Thoracic aorta (tissue), 2 donors: ENCODE measurements around the gene SECISBP2. TPM values are rescaled to one million over a fixed set of nuclear protein-coding genes. Genes with fewer than 3 reads are reported as not detected.

ENCODE experiments used
- ATAC-seq: fragments of 150-250 bp; one replicate; pipeline ENCODE4 v1.8.0; 2017; ENCODE audit warnings: low read depth; ENCODE audit not compliant: insufficient number of reproducible peaks, low FRiP score
- DNase-seq: peaks from one replicate; pipeline ENCODE4 v3.0.0-alpha.2; 2020; ENCODE audit warnings: low spot score
- H3K27ac ChIP-seq, 2 donors: fragments of 200-600 bp; sonication (generic); 1 replicate in 1 of 2; 2 replicates in 1 of 2; pipeline ENCODE4 v1.5.1; 2016; ENCODE audit warnings: mild to moderate bottlenecking in 2 of 2, moderate library complexity in 2 of 2
- H3K27me3 ChIP-seq: fragments of 200-600 bp; sonication (generic); replicated peaks from 2 replicates; pipeline ENCODE4 v1.6.0; 2016; ENCODE audit warnings: mild to moderate bottlenecking; ENCODE audit not compliant: insufficient read depth
- H3K36me3 ChIP-seq: fragments of 200-600 bp; sonication (generic); one replicate; pipeline ENCODE4 v1.5.1; 2016
- H3K4me1 ChIP-seq, 2 donors: fragments of 200-600 bp; sonication (generic); 1 replicate in 1 of 2; 2 replicates in 1 of 2; pipeline versions ENCODE4 v1.5.1 to v1.6.0; 2016; ENCODE audit warnings: low read depth in 2 of 2, mild to moderate bottlenecking in 1 of 2; ENCODE audit not compliant: control insufficient read depth in 1 of 2
- H3K4me3 ChIP-seq: fragments of 200-600 bp; sonication (generic); 2 replicates; pipeline ENCODE4 v1.5.1; 2016; ENCODE audit warnings: mild to moderate bottlenecking
- H3K9me3 ChIP-seq: fragments of 200-600 bp; sonication (generic); 2 replicates; pipeline ENCODE4 v1.5.1; 2016
- CTCF ChIP-seq: fragments of 200-600 bp; sonication (generic); IDR thresholded peaks from one replicate; pipeline ENCODE4 v1.5.1; 2019; ENCODE audit warnings: antibody characterized with exemption
- total RNA-seq, 2 donors: library from RNA; depleted of rRNA; stranded (reverse); fragments of >200 nt; gene quantifications; one replicate each; pipeline versions ENCODE4 v1.1.0 to v1.2.3, GENCODE V29; 2016

The SECISBP2 gene
- total RNA-seq, 2 donors from 2014 or later = 37.2 to 91.5 TPM

GRCh38 chr9:89383030-89383720 is 64.9 kb downstream of the SECISBP2 start:
- H3K27ac ChIP-seq = no peak overlapping the region
- DNase-seq (no peak), ATAC-seq (no peak)
- H3K4me1 ChIP-seq = no peaks in the 10 kb centered on the region
- H3K4me3 ChIP-seq = no peak overlapping the region
- no peak for TF ChIP-seq CTCF
- H3K36me3 ChIP-seq = peaks cover 4% of the 10 kb centered on the region
- H3K27me3 ChIP-seq = no peaks in the 10 kb centered on the region
- no peaks in the 10 kb centered on the region for H3K9me3 ChIP-seq

- H3K36me3 ChIP-seq = peaks cover 2% of the 10 kb centered on the region
- DNase-seq (no peak), ATAC-seq (no peak)
- no peaks in the 10 kb centered on the region for H3K27me3 ChIP-seq
- H3K4me3 ChIP-seq = no peak overlapping the region
- no peak for TF ChIP-seq CTCF
- no peak overlapping the region for H3K27ac ChIP-seq
- no peaks in the 10 kb centered on the region for H3K9me3 ChIP-seq
- no peaks in the 10 kb centered on the region for H3K4me1 ChIP-seq
These were observed 65.5 kb downstream of the SECISBP2 start for GRCh38 chr9:89383721-89384300.

- DNase-seq = no peak
- H3K36me3 ChIP-seq = peaks cover 4% of the 10 kb centered on the region
- no peaks in the 10 kb centered on the region for H3K9me3 ChIP-seq
- no peak overlapping the region for H3K4me3 ChIP-seq
- ATAC-seq = no peak
- no peak for TF ChIP-seq CTCF
- H3K27ac ChIP-seq = no peak overlapping the region
- H3K4me1 ChIP-seq = no peaks in the 10 kb centered on the region
- no peaks in the 10 kb centered on the region for H3K27me3 ChIP-seq
These were observed 66.5 kb downstream of the SECISBP2 start for GRCh38 chr9:89384783-89385182.

- peaks cover 12% of the 10 kb centered on the region for H3K36me3 ChIP-seq
These were observed 67.9 kb downstream of the SECISBP2 start for GRCh38 chr9:89386206-89386605.

GRCh38 chr9:89386797-89387196 is 68.5 kb downstream of the SECISBP2 start:
- Histone ChIP-seq H3K4me1 (no peaks in the 10 kb centered on the region), H3K27ac (no peak overlapping the region), H3K9me3 (no peaks in the 10 kb centered on the region), H3K4me3 (no peak overlapping the region), H3K27me3 (no peaks in the 10 kb centered on the region), H3K36me3 (peaks cover 12% of the 10 kb centered on the region)
- DNase-seq = no peak
- no peak for TF ChIP-seq CTCF
- no peak for ATAC-seq

More at GRCh38 chr9:89386206-89386605, 67.9 kb downstream of the SECISBP2 start:
- Histone ChIP-seq H3K27me3 (no peaks in the 10 kb centered on the region), H3K4me1 (no peaks in the 10 kb centered on the region), H3K27ac (no peak overlapping the region), H3K9me3 (no peaks in the 10 kb centered on the region), H3K4me3 (no peak overlapping the region)
- no peak for TF ChIP-seq CTCF
- no peak for ATAC-seq
- no peak for DNase-seq
